GM19468 (cell line): ENCODE results near the gene UGT1A1.

ENCODE experiments used
- ATAC-seq: cut with Tn5 transposase; IDR thresholded peaks from one replicate; pipeline ENCODE4 v1.9.1; 2021; ENCODE audit warnings: mild to moderate bottlenecking, moderate library complexity, moderate number of reproducible peaks; ENCODE audit not compliant: unreplicated experiment; ENCODE audit errors: extremely low read depth

Gene UGT1A1

GRCh38 chr2:233756429-233757081 lies 3.5 kb upstream of the UGT1A1 start:
- no peak for ATAC-seq

- no peak for ATAC-seq
Measured at GRCh38 chr2:233758141-233758540, 1.9 kb upstream of the UGT1A1 start.

GRCh38 chr2:233758849-233759248 lies 1.2 kb upstream of the UGT1A1 start:
- ATAC-seq = no peak

GRCh38 chr2:233761040-233761769 lies 1.1 kb downstream of the UGT1A1 start:
- no peak for ATAC-seq

- no peak for ATAC-seq
Measured at GRCh38 chr2:233764264-233764663, 4.2 kb downstream of the UGT1A1 start.

- ATAC-seq = no peak
Measured at GRCh38 chr2:233764761-233765160, 4.7 kb downstream of the UGT1A1 start.

- no peak for ATAC-seq
Measured at GRCh38 chr2:233766416-233766815, 6.3 kb downstream of the UGT1A1 start.

- no peak for ATAC-seq
Measured at GRCh38 chr2:233768076-233768475, 8.0 kb downstream of the UGT1A1 start.

- no peak for ATAC-seq
Measured at GRCh38 chr2:233769260-233769659, 9.2 kb downstream of the UGT1A1 start.

GRCh38 chr2:233772153-233772552 lies 12.1 kb downstream of the UGT1A1 start:
- no peak for ATAC-seq

- no peak for ATAC-seq
Measured at GRCh38 chr2:233772583-233772982, 12.5 kb downstream of the UGT1A1 start.

GRCh38 chr2:233773854-233774253 lies 13.8 kb downstream of the UGT1A1 start:
- no peak for ATAC-seq

- ATAC-seq = no peak
Measured at GRCh38 chr2:233775414-233775813, 15.3 kb downstream of the UGT1A1 start.

- ATAC-seq = no peak
Measured at GRCh38 chr2:233778030-233778429, 18.0 kb downstream of the UGT1A1 start, which contains the start of gene MROH2A. MROH2A (plus strand) TSS chr2:233778330; CDS start chr2:233779359, 1,029 bp downstream.

GRCh38 chr2:233779722-233780121 lies 19.7 kb downstream of the UGT1A1 start:
- no peak for ATAC-seq

- no peak for ATAC-seq
Measured at GRCh38 chr2:233780771-233781170, 20.7 kb downstream of the UGT1A1 start.

GRCh38 chr2:233789554-233789953 lies 29.5 kb downstream of the UGT1A1 start:
- ATAC-seq = no peak

GRCh38 chr2:233791151-233791882 lies 31.2 kb downstream of the UGT1A1 start:
- ATAC-seq = no peak

- no peak for ATAC-seq
Measured at GRCh38 chr2:233791883-233792329, 31.8 kb downstream of the UGT1A1 start.

- ATAC-seq = no peak
Measured at GRCh38 chr2:233792720-233793119, 32.6 kb downstream of the UGT1A1 start.
